ENCODE measurements around the gene MBD3L2B. TPM values are rescaled to one million over a fixed set of nuclear protein-coding genes. Genes with fewer than 3 reads are reported as not detected.
"Not testable (repeated sequence)": the region's sequence is repeated elsewhere in the genome, so short reads cannot be mapped to it uniquely, and the experiment has no call there.

MBD3L2B gene
- total RNA-seq (2014; rRNA removed; shearing (Covaris generic)), result not detected in 2 replicates

DNA sequence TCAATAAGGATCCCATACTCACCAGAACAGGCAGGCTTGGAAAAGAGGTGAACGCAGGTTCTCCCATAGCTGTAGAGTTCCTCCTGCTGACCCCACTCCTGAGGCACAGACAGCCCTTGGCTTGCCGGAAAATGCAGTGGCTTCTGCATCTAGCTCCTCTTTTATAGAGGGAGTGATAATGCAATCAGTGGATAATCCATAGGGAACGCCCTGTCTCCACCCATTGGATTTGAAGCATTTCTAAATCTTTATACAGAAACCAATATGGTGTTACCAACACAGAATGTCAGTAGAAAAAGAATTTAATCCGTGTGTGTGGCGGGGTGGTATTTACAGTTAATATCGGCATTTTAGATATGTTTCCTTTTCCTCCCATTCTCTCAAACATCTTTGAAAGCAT lies at the start of gene MBD3L2B:
Gene MBD3L2B (minus strand): TSS at position 101 of the 400 bp plus-strand sequence. CDS start 34 bp downstream, at position 67.
- not testable (repeated sequence) for DNase-seq; H3K4me3 ChIP-seq (ENCODE audit: insufficient read depth, low read depth, low read length); H3K36me3 ChIP-seq (replicated peaks; ENCODE audit: control insufficient read depth, insufficient read depth, low read length); H3K27me3 ChIP-seq (ENCODE audit: control insufficient read depth, insufficient read depth, low read length)

GRCh38 chr19:7069904-7070226 lies 48.6 kb upstream of the MBD3L2B start:
- Histone ChIP-seq H3K4me3 (ENCODE audit: insufficient read depth, low read depth, low read length) (peak overlapping the region; percentile 91), H3K27me3 (ENCODE audit: control insufficient read depth, insufficient read depth, low read length) (no peaks in the 10 kb centered on the region)

GRCh38 chr19:7069042-7069903 lies 48.0 kb upstream of the MBD3L2B start, which contains the start of gene ZNF557:
Gene ZNF557 (plus strand): TSS chr19:7069703. CDS start chr19:7075075, 5,372 bp downstream.
- peak; percentile 97 for DNase-seq
- H3K36me3 ChIP-seq (replicated peaks; ENCODE audit: control insufficient read depth, insufficient read depth, low read length), result peaks cover 9% of the 10 kb centered on the region
- H3K27me3 ChIP-seq (ENCODE audit: control insufficient read depth, insufficient read depth, low read length), result no peaks in the 10 kb centered on the region
- peak within 1 kb of the TSS; percentile 91 for H3K4me3 ChIP-seq (ENCODE audit: insufficient read depth, low read depth, low read length)

More at GRCh38 chr19:7069904-7070226, 48.6 kb upstream of the MBD3L2B start:
- DNase-seq, result no peak
- H3K36me3 ChIP-seq (replicated peaks; ENCODE audit: control insufficient read depth, insufficient read depth, low read length), result peaks cover 9% of the 10 kb centered on the region

DNA sequence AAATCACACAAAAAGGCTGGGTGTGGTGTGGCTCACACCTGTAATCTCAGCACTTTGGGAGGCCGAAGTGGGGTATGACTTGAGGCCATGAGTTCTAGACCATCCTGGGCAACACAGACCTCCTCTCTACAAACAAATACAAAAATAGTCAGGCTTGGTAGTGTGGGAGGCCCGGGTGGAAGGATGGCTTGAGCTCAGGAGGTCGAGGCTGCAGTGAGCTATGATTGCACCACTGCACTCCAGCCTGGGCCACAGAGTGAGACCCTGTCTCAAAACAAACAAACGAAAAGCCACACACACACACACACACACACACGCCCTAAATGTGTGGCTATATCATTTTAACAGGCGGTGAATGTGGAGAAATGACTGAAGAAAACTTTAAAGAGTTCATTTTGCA lies 47.4 kb upstream of the MBD3L2B start:
- DNase-seq, result no peak
- H3K4me3 ChIP-seq (ENCODE audit: insufficient read depth, low read depth, low read length), result no peak overlapping the region

DNA sequence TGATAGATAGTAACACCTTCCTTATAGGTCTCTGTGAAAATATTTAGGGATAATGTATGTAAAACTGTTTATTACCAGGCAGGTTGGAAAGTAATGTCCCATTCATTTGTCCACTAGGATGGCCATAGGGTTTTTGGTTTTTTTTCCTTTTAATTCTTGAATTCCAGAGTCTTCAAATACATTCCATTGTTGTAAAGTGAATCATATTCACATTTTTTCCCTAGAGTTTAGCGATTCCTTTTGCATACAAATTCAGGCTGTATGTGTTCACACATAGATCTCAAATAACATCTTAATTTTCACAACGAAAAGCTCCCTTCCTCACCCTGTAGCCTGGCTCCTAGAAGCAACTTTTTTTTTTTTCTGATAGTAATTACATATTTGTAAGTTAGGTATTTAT lies 46.5 kb upstream of the MBD3L2B start:
- DNase-seq, result no peak
- Histone ChIP-seq H3K27me3 (ENCODE audit: control insufficient read depth, insufficient read depth, low read length) (no peaks in the 10 kb centered on the region), H3K36me3 (replicated peaks; ENCODE audit: control insufficient read depth, insufficient read depth, low read length) (peaks cover 4% of the 10 kb centered on the region)

More for the DNA sequence above, 47.4 kb upstream of the MBD3L2B start:
- Histone ChIP-seq H3K27me3 (ENCODE audit: control insufficient read depth, insufficient read depth, low read length) (no peaks in the 10 kb centered on the region), H3K36me3 (replicated peaks; ENCODE audit: control insufficient read depth, insufficient read depth, low read length) (peaks cover 9% of the 10 kb centered on the region)

DNA sequence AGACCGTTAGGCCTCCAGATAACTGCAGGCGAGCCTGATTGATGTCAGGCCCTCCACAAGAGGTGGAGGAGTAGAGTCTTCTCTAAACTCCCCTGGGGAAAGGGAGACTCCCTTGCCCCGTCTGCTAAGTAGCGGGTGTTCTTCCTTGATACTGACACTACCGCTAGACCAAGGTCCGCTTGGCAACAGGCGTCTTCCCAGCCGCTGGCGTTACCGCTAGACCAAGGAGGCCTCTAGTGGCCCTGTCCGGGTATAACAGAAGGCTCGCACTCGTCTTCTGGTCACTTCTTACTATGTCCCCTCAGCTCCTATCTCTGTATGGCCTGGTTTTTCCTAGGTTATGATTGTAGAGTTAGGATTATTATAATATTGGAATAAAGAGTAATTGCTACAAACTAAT lies 45.9 kb upstream of the MBD3L2B start:
- not testable (repeated sequence) for H3K36me3 ChIP-seq (replicated peaks; ENCODE audit: control insufficient read depth, insufficient read depth, low read length); H3K4me3 ChIP-seq (ENCODE audit: insufficient read depth, low read depth, low read length); H3K27me3 ChIP-seq (ENCODE audit: control insufficient read depth, insufficient read depth, low read length); DNase-seq

More for the DNA sequence above, 46.5 kb upstream of the MBD3L2B start:
- no peak overlapping the region for H3K4me3 ChIP-seq (ENCODE audit: insufficient read depth, low read depth, low read length)

- no peak for DNase-seq
- Histone ChIP-seq H3K4me3 (ENCODE audit: insufficient read depth, low read depth, low read length) (no peak overlapping the region), H3K36me3 (replicated peaks; ENCODE audit: control insufficient read depth, insufficient read depth, low read length) (no peaks in the 10 kb centered on the region), H3K27me3 (ENCODE audit: control insufficient read depth, insufficient read depth, low read length) (no peaks in the 10 kb centered on the region)
Measured at GRCh38 chr19:7063764-7064418, 42.7 kb upstream of the MBD3L2B start.

GRCh38 chr19:7063339-7063738 lies 42.1 kb upstream of the MBD3L2B start:
- no peaks in the 10 kb centered on the region for H3K27me3 ChIP-seq (ENCODE audit: control insufficient read depth, insufficient read depth, low read length)
- H3K36me3 ChIP-seq (replicated peaks; ENCODE audit: control insufficient read depth, insufficient read depth, low read length), result no peaks in the 10 kb centered on the region
- H3K4me3 ChIP-seq (ENCODE audit: insufficient read depth, low read depth, low read length), result no peak overlapping the region
- no peak for DNase-seq

GRCh38 chr19:7059977-7060376 lies 38.7 kb upstream of the MBD3L2B start:
- H3K4me3 ChIP-seq (ENCODE audit: insufficient read depth, low read depth, low read length); DNase-seq; H3K36me3 ChIP-seq (replicated peaks; ENCODE audit: control insufficient read depth, insufficient read depth, low read length); H3K27me3 ChIP-seq (ENCODE audit: control insufficient read depth, insufficient read depth, low read length): not testable (repeated sequence)

DNA sequence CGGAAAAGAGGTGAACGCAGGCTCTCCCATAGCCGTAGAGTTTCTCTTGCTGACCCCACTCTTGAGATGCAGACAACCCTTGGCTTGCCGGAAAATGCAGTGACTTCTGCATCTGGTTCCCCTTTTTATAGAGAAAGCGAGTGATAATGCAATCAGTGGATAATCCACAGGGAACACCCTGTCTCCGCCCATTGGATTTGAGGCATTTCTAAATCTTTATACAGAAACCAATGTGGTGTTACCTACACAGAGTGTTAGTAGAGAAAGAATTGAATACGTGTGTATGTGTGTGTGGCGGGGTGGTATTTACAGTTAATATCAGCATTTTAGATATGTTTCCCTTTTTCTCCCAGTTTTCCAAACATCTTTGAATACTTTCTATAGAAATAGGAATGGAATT lies 37.3 kb upstream of the MBD3L2B start, which contains the start of gene MBD3L3:
Gene MBD3L3 (minus strand): TSS at position 101 of the 400 bp plus-strand sequence. CDS start 71 bp downstream, at position 30.
- not testable (repeated sequence) for H3K36me3 ChIP-seq (replicated peaks; ENCODE audit: control insufficient read depth, insufficient read depth, low read length); DNase-seq; H3K27me3 ChIP-seq (ENCODE audit: control insufficient read depth, insufficient read depth, low read length); H3K4me3 ChIP-seq (ENCODE audit: insufficient read depth, low read depth, low read length)

DNA sequence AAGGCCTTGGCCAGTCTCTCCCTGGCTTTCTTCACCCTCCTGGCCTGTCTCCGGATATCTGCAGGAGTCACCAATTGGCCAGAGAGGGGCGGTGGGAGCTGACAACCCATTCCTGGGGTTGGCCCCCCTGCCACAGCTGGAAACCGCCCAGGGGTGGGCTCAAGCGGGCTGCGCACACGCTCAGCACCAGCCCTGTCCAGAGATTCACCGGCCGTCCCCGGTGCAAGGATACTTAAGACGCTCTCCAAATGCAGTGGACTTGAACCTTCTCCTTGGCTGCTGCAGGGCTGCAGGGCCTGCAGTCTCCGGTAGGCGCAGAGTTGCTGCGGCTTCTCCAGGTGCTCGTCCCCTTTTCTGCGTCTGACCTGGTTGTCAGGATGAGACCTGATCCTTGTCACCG lies 35.1 kb upstream of the MBD3L2B start:
- DNase-seq; H3K36me3 ChIP-seq (replicated peaks; ENCODE audit: control insufficient read depth, insufficient read depth, low read length); H3K27me3 ChIP-seq (ENCODE audit: control insufficient read depth, insufficient read depth, low read length); H3K4me3 ChIP-seq (ENCODE audit: insufficient read depth, low read depth, low read length): not testable (repeated sequence)

- H3K4me3 ChIP-seq (ENCODE audit: insufficient read depth, low read depth, low read length); H3K36me3 ChIP-seq (replicated peaks; ENCODE audit: control insufficient read depth, insufficient read depth, low read length); DNase-seq; H3K27me3 ChIP-seq (ENCODE audit: control insufficient read depth, insufficient read depth, low read length): not testable (repeated sequence)
Measured at GRCh38 chr19:7055679-7056078, 34.4 kb upstream of the MBD3L2B start.

- DNase-seq; H3K27me3 ChIP-seq (ENCODE audit: control insufficient read depth, insufficient read depth, low read length); H3K36me3 ChIP-seq (replicated peaks; ENCODE audit: control insufficient read depth, insufficient read depth, low read length); H3K4me3 ChIP-seq (ENCODE audit: insufficient read depth, low read depth, low read length): not testable (repeated sequence)
Measured at GRCh38 chr19:7054635-7055368, 33.6 kb upstream of the MBD3L2B start.

DNA sequence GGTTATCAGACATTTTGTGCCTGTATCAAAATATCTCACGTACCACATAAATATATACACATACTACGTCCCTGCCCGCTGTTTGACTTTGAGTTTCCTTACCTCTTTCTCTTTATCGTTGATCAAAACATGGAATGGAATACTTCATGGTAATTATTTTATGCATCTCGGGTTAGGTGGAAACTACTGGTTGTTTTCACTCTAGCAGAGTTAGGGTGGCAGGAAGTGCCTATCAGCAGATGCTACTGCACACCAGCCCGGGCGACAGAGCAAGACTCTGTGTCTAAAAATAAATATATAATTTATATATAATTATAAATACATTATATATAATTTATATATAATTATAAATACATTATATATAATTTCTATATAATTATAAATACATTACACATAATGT lies 31.7 kb upstream of the MBD3L2B start:
- H3K27me3 ChIP-seq (ENCODE audit: control insufficient read depth, insufficient read depth, low read length); H3K4me3 ChIP-seq (ENCODE audit: insufficient read depth, low read depth, low read length); H3K36me3 ChIP-seq (replicated peaks; ENCODE audit: control insufficient read depth, insufficient read depth, low read length); DNase-seq: not testable (repeated sequence)

Data from H7 (cell line).